GM23248 (cell line): ENCODE measurements around the gene TMEM40.

ENCODE experiments used
- EZH2 ChIP-seq: fragments of 200-600 bp; sonication (generic); IDR thresholded peaks from 2 replicates; pipeline ENCODE4 v1.6.1; 2018; ENCODE audit warnings: antibody characterized with exemption, mild to moderate bottlenecking; ENCODE audit not compliant: insufficient read depth, poor library complexity, severe bottlenecking
- EZH2phosphoT487 ChIP-seq: fragments of 200-600 bp; sonication (generic); IDR thresholded peaks from 2 replicates; pipeline ENCODE4 v1.6.1; 2018; ENCODE audit warnings: antibody characterized with exemption, moderate library complexity, mild to moderate bottlenecking, low read depth; ENCODE audit not compliant: insufficient read depth

DNA sequence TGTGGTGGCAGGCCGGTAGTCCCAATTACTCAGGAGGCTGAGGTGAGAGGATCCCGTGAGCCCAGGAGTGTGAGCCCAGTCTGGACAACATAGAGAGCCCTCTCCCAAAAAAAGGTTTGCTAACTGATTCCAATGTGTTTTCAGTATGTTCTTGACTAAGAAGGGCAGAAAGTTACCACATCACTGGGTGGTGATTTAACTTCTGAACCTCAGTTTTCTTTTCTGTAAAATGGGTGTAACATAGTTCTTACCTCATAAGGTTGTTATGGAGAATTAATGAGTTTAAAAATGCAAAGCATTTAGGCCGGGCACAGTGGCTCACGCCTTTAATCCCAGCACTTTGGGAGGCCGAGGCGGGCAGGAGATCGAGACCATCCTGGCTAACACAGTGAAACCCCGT, 66.6 kb downstream of the TMEM40 start:
- TF ChIP-seq EZH2 (no peak), EZH2phosphoT487 (no peak)
